Stimulated activated memory B cell treated with anti-CD40 and anti-IgM and Interleukin-4, amounts not matched to agents 10 μg/mL and 1 μg/mL and 100 μg/mL, for 72 hours (primary cell): ENCODE measurements around the gene TNFSF9.
"Not testable (repeated sequence)": the region's sequence is repeated elsewhere in the genome, so short reads cannot be mapped to it uniquely, and the experiment has no call there.

ENCODE experiments used
- ATAC-seq: fragments of 150-1000 bp; cut with Tn5 transposase; 2 replicates; pipeline ENCODE4 v1.10.0; 2021
- H3K27ac Mint-ChIP-seq: one replicate; pipeline ENCODE4 v1.8.0; 2022; ENCODE audit warnings: mild to moderate bottlenecking, mixed read lengths
- H3K27me3 Mint-ChIP-seq: one replicate; pipeline ENCODE4 v1.8.0; 2022; ENCODE audit warnings: mixed read lengths
- H3K36me3 Mint-ChIP-seq: one replicate; pipeline ENCODE4 v1.8.0; 2022; ENCODE audit warnings: mixed read lengths
- H3K4me1 Mint-ChIP-seq: one replicate; pipeline ENCODE4 v1.8.0; 2022; ENCODE audit warnings: mixed read lengths
- H3K4me3 Mint-ChIP-seq: one replicate; pipeline ENCODE4 v1.8.0; 2022; ENCODE audit warnings: mild to moderate bottlenecking, moderate library complexity, mixed read lengths
- H3K9me3 Mint-ChIP-seq: one replicate; pipeline ENCODE4 v1.8.0; 2022; ENCODE audit warnings: mixed read lengths

Gene TNFSF9

GRCh38 chr19:6500837-6501739 lies 29.7 kb upstream of the TNFSF9 start:
- Mint-ChIP-seq H3K27me3 (no peaks in the 10 kb centered on the region), H3K4me1 (peaks cover 18% of the 10 kb centered on the region), H3K4me3 (peak overlapping the region; percentile 86), H3K36me3 (no peaks in the 10 kb centered on the region), H3K9me3 (no peaks in the 10 kb centered on the region), H3K27ac (peak overlapping the region; percentile 70)
- ATAC-seq, result no peak

- Mint-ChIP-seq H3K27ac (peak within 1 kb of the TSS; percentile 70), H3K4me1 (peaks cover 18% of the 10 kb centered on the region)
Measured at GRCh38 chr19:6501740-6502648, 28.8 kb upstream of the TNFSF9 start, which contains the start of gene TUBB4A. Gene TUBB4A (minus strand): TSS chr19:6502309. CDS start chr19:6502212, 97 bp downstream.

DNA sequence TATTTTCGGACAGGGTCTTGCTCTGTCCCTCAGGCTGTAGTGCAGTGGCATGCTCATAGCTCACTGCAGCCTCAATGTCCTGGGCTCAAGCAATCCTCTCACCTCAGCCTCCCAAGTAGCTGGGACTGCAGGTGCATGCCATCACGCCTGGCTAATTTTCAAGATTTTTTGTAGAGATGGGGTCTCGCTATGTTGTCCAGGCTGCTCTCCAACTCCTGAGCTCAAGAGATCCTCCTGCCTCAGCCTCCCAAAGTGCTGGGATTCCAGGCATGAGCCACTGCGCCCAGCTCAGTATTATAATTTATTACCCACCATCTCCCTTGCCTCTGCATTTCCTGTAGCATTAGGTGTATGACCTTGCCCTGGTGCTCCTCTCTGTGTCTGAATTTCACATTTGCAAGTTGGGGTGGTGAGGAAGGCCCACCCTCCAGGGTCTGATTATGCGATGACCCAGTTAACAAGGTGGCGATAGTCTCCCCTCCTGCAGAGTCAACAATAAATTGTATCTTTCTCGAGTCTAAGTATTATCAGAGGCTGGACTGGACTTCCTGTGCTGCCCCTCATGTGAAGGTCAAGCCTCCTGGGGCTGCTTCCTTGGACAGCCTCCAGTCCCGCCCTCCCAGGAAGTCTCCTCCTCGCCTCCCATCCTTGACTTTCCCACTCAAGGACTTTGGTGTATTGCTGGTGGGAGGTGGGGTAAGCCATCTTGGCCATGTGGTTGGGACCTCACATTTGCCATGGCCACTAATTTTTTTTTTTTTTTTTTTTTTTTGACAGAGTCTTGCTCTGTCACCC lies 27.2 kb upstream of the TNFSF9 start:
- peak overlapping the region; percentile 86 for H3K4me3 Mint-ChIP-seq
- no peak for ATAC-seq

More at GRCh38 chr19:6501740-6502648, 28.8 kb upstream of the TNFSF9 start, which contains the start of gene TUBB4A:
- peak; percentile 89 for ATAC-seq
- no peaks in the 10 kb centered on the region for H3K36me3 Mint-ChIP-seq
- H3K27me3 Mint-ChIP-seq, result no peaks in the 10 kb centered on the region
- H3K9me3 Mint-ChIP-seq, result no peaks in the 10 kb centered on the region
- H3K4me3 Mint-ChIP-seq, result peak within 1 kb of the TSS; percentile 86

GRCh38 chr19:6508028-6508771 lies 22.6 kb upstream of the TNFSF9 start:
- not testable (repeated sequence) for H3K4me3 Mint-ChIP-seq, H3K9me3 Mint-ChIP-seq, H3K4me1 Mint-ChIP-seq, H3K27me3 Mint-ChIP-seq, H3K27ac Mint-ChIP-seq, ATAC-seq, H3K36me3 Mint-ChIP-seq

More for the DNA sequence above, 27.2 kb upstream of the TNFSF9 start:
- Mint-ChIP-seq H3K27ac (no peak overlapping the region), H3K27me3 (no peaks in the 10 kb centered on the region), H3K36me3 (no peaks in the 10 kb centered on the region), H3K9me3 (no peaks in the 10 kb centered on the region), H3K4me1 (peaks cover 18% of the 10 kb centered on the region)

DNA sequence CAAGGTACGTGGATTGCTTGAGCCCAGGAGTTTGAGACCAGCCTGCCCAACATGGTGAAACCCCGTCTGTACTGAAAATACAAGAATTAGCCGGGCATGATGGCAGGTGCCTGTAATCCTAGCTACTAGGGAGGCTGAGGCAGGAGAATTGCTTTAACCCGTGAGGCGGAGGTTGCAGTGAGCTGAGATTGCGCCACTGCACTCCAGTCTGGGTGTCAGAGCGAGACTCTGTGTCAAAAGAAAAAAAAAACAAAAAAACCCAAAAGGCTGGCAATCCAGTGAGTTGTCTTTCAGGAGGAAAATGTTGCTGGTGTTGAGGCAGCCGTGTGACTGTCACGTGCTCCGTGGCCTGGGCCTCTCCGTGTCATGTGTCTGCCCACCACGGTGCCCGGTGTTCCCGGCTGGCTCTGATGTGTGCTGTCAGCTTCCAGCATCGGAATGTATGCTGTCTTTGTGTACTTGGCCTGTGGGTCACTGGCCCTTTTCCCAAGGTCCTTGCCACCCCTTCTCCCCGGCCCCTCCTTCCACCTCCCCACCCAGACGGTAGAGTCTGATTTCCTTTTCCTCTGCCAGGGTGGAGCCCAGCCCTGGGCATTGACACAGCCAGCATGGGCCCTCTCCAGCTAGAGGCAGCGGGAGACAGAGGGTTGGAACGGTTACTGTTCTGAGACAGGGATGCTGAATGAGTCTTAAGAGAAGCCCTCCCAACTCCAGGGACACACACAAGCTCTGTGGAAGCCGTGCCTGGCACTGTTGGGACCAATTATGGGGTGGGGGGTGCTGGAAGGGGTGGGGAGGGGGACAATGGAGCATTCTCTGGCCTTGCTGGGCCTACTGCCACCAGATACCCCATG lies 21.5 kb upstream of the TNFSF9 start:
- H3K36me3 Mint-ChIP-seq, result no peaks in the 10 kb centered on the region
- no peak for ATAC-seq

DNA sequence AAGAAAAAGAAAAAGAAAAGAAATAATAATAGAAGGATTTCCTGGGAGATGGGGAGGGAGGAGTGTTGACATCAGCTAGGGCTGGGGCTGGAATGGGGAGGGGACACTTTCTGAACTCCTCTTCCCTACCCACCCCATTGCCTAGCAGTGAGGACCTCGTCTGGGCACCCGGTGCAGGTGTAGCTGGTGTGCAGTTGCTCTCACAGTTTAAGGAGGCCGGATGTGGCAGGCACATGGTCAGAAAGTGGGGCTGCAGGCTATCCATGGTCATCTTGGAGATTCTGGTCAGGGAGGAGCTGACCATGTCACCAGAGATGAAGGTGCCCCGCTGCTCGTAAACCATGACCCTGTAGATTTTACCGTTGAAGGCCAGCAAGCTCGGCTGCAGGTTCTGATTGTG lies 20.2 kb upstream of the TNFSF9 start:
- H3K9me3 Mint-ChIP-seq, result no peaks in the 10 kb centered on the region
- H3K4me1 Mint-ChIP-seq, result peaks cover 6% of the 10 kb centered on the region
- no peaks in the 10 kb centered on the region for H3K27me3 Mint-ChIP-seq
- H3K36me3 Mint-ChIP-seq, result no peaks in the 10 kb centered on the region
- no peak overlapping the region for H3K4me3 Mint-ChIP-seq
- ATAC-seq, result no peak
- no peak overlapping the region for H3K27ac Mint-ChIP-seq

More for the DNA sequence above, 21.5 kb upstream of the TNFSF9 start:
- no peaks in the 10 kb centered on the region for H3K9me3 Mint-ChIP-seq
- H3K27ac Mint-ChIP-seq, result no peak overlapping the region
- peaks cover 8% of the 10 kb centered on the region for H3K4me1 Mint-ChIP-seq
- H3K4me3 Mint-ChIP-seq, result no peak overlapping the region
- no peaks in the 10 kb centered on the region for H3K27me3 Mint-ChIP-seq

DNA sequence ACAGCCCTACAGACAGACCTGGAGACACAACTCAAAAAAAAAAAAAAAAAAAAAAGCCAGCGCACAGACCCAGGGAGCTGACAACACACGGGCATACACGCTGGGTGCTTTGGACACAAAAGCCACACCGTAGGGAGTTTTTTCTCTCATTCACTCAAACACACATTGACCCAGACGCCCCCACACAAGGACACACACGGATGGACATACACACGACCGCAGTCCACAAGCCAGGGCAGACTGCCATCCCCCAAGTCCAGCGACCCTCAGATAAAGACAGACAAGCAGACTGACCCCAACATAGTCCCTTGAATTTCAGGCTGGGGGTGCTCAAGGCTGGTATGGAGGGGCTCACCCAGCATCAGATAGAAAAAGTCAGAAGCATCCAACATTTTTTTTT lies 16.7 kb upstream of the TNFSF9 start:
- H3K4me3 Mint-ChIP-seq, result no peak overlapping the region
- ATAC-seq, result no peak
- H3K36me3 Mint-ChIP-seq, result no peaks in the 10 kb centered on the region
- no peaks in the 10 kb centered on the region for H3K9me3 Mint-ChIP-seq
- H3K27ac Mint-ChIP-seq, result no peak overlapping the region
- H3K4me1 Mint-ChIP-seq, result peaks cover 36% of the 10 kb centered on the region
- H3K27me3 Mint-ChIP-seq, result no peaks in the 10 kb centered on the region

DNA sequence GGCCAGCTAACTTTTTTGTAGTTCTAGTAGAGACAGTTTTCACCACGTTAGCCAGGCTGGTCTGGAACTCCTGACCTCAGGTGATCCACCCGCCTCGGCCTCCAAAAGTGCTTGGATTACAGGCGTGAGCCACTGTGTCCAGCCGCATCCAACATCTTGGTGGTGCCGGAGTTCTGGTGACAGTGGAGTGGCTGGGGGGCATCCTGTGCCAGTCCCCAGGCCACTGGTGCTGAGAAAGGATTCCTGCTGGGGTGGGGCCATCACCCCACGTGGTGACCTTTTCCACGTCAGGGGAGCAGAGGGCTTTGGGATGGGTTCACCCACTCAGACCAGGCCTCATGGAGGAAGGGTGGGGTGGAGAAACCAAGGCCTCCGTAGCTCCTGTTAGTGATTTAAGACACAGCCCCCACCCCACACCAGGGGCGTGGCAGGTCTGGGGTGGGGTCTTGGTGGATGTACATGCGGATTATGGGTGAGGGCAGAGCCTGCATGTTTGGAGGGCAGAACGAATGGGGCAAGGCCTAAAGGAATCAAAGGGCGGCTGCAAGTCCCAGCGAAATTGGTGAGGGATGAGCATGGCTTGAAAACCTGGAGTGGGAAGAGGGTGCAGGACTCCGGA lies 15.8 kb upstream of the TNFSF9 start:
- Mint-ChIP-seq H3K27me3 (no peaks in the 10 kb centered on the region), H3K4me3 (peak overlapping the region; percentile 58), H3K36me3 (no peaks in the 10 kb centered on the region), H3K4me1 (peaks cover 40% of the 10 kb centered on the region), H3K27ac (no peak overlapping the region), H3K9me3 (no peaks in the 10 kb centered on the region)
- no peak for ATAC-seq

- peak overlapping the region; percentile 86 for H3K4me3 Mint-ChIP-seq
- H3K27ac Mint-ChIP-seq, result peak overlapping the region; percentile 68
Measured at GRCh38 chr19:6516018-6516658, 14.7 kb upstream of the TNFSF9 start.

GRCh38 chr19:6516659-6517291 lies 14.1 kb upstream of the TNFSF9 start:
- Mint-ChIP-seq H3K27ac (peak overlapping the region; percentile 68), H3K4me1 (peaks cover 45% of the 10 kb centered on the region), H3K36me3 (no peaks in the 10 kb centered on the region), H3K4me3 (peak overlapping the region; percentile 86), H3K9me3 (no peaks in the 10 kb centered on the region), H3K27me3 (no peaks in the 10 kb centered on the region)
- ATAC-seq, result peak; percentile 87

More at GRCh38 chr19:6516018-6516658, 14.7 kb upstream of the TNFSF9 start:
- H3K4me1 Mint-ChIP-seq, result peaks cover 43% of the 10 kb centered on the region
- ATAC-seq, result peak; percentile 68
- H3K9me3 Mint-ChIP-seq, result no peaks in the 10 kb centered on the region
- no peaks in the 10 kb centered on the region for H3K36me3 Mint-ChIP-seq
- H3K27me3 Mint-ChIP-seq, result no peaks in the 10 kb centered on the region

DNA sequence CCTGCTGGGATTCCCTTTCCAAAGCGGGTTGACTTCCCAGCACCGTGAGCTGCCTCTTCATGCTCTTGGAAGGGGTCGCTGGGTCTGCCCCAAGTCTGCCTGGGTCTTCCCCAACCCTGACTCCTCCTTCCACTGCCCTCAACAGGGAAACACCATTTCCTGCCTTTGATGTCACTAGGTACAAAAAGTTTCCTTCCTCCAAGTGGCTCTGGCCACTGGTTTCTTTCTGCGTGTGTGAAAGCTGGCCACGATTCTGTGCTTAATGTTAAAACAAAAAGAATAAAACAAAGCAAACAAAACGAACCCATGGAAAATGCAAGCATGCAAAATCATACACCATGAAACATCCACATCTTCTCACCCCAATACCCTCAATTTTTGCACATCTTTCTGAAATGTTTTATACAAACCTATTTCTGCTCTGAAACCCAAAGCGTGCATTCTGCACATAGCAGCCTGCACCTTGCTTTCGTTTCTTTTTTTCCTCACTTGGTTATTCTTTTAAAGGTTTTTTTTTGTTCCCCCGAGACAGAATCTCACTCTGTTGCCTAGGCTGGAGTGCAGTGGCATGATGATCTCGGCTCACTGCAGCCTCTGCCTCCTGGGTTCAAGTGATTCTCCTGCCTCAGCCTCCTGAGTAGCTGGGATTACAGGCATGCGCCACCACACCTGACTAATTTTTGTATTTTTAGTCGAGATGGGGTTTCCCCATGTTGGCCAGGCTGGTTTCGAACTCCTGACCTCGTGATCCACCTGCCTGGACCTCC lies 12.5 kb upstream of the TNFSF9 start:
- peak overlapping the region; percentile 68 for H3K27ac Mint-ChIP-seq
- no peaks in the 10 kb centered on the region for H3K27me3 Mint-ChIP-seq
- H3K4me3 Mint-ChIP-seq, result peak overlapping the region; percentile 66
- H3K4me1 Mint-ChIP-seq, result peaks cover 60% of the 10 kb centered on the region
- H3K36me3 Mint-ChIP-seq, result no peaks in the 10 kb centered on the region
- peak; percentile 51 for ATAC-seq
- H3K9me3 Mint-ChIP-seq, result no peaks in the 10 kb centered on the region

DNA sequence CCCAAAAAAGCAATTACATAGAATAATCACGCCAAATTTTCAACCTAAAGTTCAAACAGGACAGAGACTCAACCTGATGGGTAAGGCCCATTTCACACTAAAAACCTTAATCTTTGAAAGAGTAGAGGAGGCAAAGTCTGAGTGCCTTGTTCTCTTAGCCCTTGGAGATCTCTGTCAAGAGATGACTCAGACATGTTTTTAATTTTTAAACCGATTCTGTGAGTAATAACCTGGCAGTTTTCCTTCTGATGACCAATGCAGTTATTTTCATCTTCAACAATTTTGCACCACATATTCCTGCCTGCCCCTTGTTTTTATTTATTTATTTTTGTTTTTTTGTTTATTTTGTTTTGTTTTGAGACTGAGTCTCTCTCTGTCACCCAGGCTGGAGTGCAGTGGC lies 11.5 kb upstream of the TNFSF9 start:
- Mint-ChIP-seq H3K27ac (peak overlapping the region; percentile 68), H3K36me3 (no peaks in the 10 kb centered on the region), H3K4me3 (peak overlapping the region; percentile 7)

More for the DNA sequence above, 11.5 kb upstream of the TNFSF9 start:
- peaks cover 63% of the 10 kb centered on the region for H3K4me1 Mint-ChIP-seq
- ATAC-seq, result no peak
- H3K9me3 Mint-ChIP-seq, result no peaks in the 10 kb centered on the region
- H3K27me3 Mint-ChIP-seq, result no peaks in the 10 kb centered on the region
